Muscle layer of colon (tissue), 2 donors: ENCODE results near the gene TSPAN18.
"Not testable (repeated sequence)": the region's sequence is repeated elsewhere in the genome, so short reads cannot be mapped to it uniquely, and the experiment has no call there.

Experiments
- H3K27ac ChIP-seq: one replicate; pipeline ENCODE4 v1.7.0; 2013; ENCODE audit warnings: low read depth, mild to moderate bottlenecking, low read length, moderate library complexity
- H3K27me3 ChIP-seq, 2 donors: one replicate each; pipeline ENCODE4 v1.7.0; 2013; ENCODE audit warnings: low read length in 2 of 2, mild to moderate bottlenecking in 2 of 2; ENCODE audit not compliant: insufficient read depth in 2 of 2, control insufficient read depth in 1 of 2
- H3K36me3 ChIP-seq: one replicate; pipeline ENCODE4 v1.7.0; 2013; ENCODE audit warnings: mild to moderate bottlenecking, low read length; ENCODE audit not compliant: insufficient read depth
- H3K4me1 ChIP-seq: one replicate; pipeline ENCODE4 v1.7.0; 2013; ENCODE audit warnings: mild to moderate bottlenecking, low read length; ENCODE audit not compliant: insufficient read depth
- H3K4me3 ChIP-seq, 2 donors: one replicate each; pipeline ENCODE4 v1.7.0; 2013; ENCODE audit warnings: low read length in 2 of 2, low read depth in 1 of 2, mild to moderate bottlenecking in 1 of 2, moderate library complexity in 1 of 2
- H3K9ac ChIP-seq: one replicate; pipeline ENCODE4 v1.7.0; 2013; ENCODE audit warnings: low read length
- H3K9me3 ChIP-seq: one replicate; pipeline ENCODE4 v1.7.0; 2013; ENCODE audit warnings: mild to moderate bottlenecking, low read length
- donor health status: abdominal sarcoma.
- donor health status: Adenocarcinoma of cecum.

TSPAN18 gene

DNA sequence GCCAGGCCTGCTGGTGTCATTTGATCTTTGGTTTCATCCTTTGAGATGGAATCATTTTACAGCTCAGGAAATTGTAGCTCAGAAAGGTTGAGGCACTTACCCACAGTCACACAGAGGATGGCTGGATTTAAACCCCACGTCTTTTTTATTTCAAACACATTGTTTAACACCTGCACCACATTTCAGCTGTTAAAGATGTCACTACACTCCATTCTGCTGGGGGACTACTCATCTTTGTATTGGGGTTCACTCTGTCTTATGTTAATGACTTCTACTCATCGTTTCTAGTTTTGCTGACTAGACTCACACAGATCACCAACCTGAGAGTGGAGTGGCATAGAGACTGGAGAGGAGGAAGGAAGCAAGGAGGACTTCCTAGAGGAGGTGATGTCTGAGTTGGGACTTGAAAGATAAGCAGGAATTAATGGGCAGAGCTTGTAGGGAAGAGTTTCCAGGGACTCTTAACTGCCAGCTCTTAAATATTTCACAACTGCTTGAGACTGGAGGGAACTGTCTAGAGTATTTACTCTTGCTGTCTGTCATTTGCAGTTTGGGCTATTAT is 143.9 kb downstream of the TSPAN18 start:
- no peak overlapping the region for H3K4me3 ChIP-seq
- no peaks in the 10 kb centered on the region for H3K27me3 ChIP-seq
- H3K4me1 ChIP-seq: peaks cover 36% of the 10 kb centered on the region
- H3K36me3 ChIP-seq: no peaks in the 10 kb centered on the region
- H3K27ac ChIP-seq: peak overlapping the region; percentile 37
- no peaks in the 10 kb centered on the region for H3K9me3 ChIP-seq
- no peak overlapping the region for H3K9ac ChIP-seq

DNA sequence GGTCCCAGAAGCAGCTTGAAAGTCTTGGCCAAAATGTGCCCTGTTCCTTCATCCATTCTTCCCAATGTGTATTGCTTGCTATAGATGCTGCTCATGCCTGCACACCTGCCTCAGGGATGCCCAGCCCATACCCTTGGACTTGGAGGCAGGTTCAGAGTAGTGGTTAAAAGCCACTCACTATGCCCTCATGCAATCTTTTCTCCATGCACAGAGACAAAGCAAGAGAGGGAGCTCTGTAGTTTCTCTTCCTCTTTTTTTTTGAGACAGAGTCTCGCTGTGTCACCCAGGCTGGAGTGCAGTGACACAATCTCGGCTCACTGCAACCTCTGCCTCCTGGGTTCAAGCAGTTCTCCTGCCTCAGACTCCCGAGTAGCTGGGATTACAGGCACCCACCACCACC is 144.9 kb downstream of the TSPAN18 start:
- H3K27me3 ChIP-seq, H3K4me3 ChIP-seq, H3K36me3 ChIP-seq, H3K9me3 ChIP-seq, H3K9ac ChIP-seq, H3K27ac ChIP-seq: not testable (repeated sequence)
- H3K4me1 ChIP-seq: peaks cover 31% of the 10 kb centered on the region

GRCh38 chr11:44872556-44872955 is 145.8 kb downstream of the TSPAN18 start:
- no peaks in the 10 kb centered on the region for H3K9me3 ChIP-seq
- peaks cover 40% of the 10 kb centered on the region for H3K4me1 ChIP-seq
- no peak overlapping the region for H3K9ac ChIP-seq
- H3K4me3 ChIP-seq: no peak overlapping the region
- no peaks in the 10 kb centered on the region for H3K27me3 ChIP-seq
- H3K27ac ChIP-seq: no peak overlapping the region
- no peaks in the 10 kb centered on the region for H3K36me3 ChIP-seq

DNA sequence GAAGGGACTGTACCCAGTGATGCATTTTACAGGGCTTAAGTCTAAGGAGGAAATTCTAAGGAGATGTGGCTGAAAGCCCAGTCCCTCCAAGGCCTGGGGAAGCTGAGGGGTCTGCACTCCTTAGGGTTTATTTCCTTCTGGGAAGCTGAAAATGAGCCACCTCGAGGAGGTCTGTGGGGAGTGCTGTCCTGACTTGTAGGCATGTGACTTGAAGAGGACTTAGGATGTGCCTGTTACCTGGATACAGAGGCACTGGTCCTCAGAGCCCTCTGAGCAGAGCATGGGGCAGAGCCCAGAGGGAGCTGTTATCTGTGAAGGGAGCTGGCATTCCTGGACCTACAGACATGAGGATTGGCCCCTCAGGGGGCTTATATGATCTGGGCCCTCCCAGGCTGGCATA is 146.8 kb downstream of the TSPAN18 start:
- no peak overlapping the region for H3K27ac ChIP-seq
- no peaks in the 10 kb centered on the region for H3K36me3 ChIP-seq
- H3K4me1 ChIP-seq: peaks cover 36% of the 10 kb centered on the region
- no peak overlapping the region for H3K9ac ChIP-seq
- no peak overlapping the region for H3K4me3 ChIP-seq
- H3K9me3 ChIP-seq: no peaks in the 10 kb centered on the region
- H3K27me3 ChIP-seq: no peaks in the 10 kb centered on the region

GRCh38 chr11:44874284-44874683 is 147.5 kb downstream of the TSPAN18 start:
- H3K27me3 ChIP-seq: no peaks in the 10 kb centered on the region
- H3K4me3 ChIP-seq: no peak overlapping the region
- H3K4me1 ChIP-seq: peaks cover 28% of the 10 kb centered on the region
- H3K27ac ChIP-seq: no peak overlapping the region
- no peak overlapping the region for H3K9ac ChIP-seq
- no peaks in the 10 kb centered on the region for H3K36me3 ChIP-seq
- H3K9me3 ChIP-seq: no peaks in the 10 kb centered on the region

GRCh38 chr11:44875037-44875436 is 148.3 kb downstream of the TSPAN18 start:
- Histone ChIP-seq H3K9ac (no peak overlapping the region), H3K9me3 (no peaks in the 10 kb centered on the region), H3K4me3 (no peak overlapping the region), H3K36me3 (no peaks in the 10 kb centered on the region), H3K27me3 (no peaks in the 10 kb centered on the region), H3K27ac (no peak overlapping the region), H3K4me1 (peaks cover 22% of the 10 kb centered on the region)

- H3K27ac ChIP-seq: no peak overlapping the region
- no peak overlapping the region for H3K4me3 ChIP-seq
- H3K4me1 ChIP-seq: peaks cover 17% of the 10 kb centered on the region
- no peaks in the 10 kb centered on the region for H3K36me3 ChIP-seq
- no peaks in the 10 kb centered on the region for H3K9me3 ChIP-seq
- H3K9ac ChIP-seq: no peak overlapping the region
- H3K27me3 ChIP-seq: no peaks in the 10 kb centered on the region
Observed at GRCh38 chr11:44876194-44876723, 149.5 kb downstream of the TSPAN18 start.

GRCh38 chr11:44876906-44877305 is 150.1 kb downstream of the TSPAN18 start:
- no peaks in the 10 kb centered on the region for H3K9me3 ChIP-seq
- no peak overlapping the region for H3K4me3 ChIP-seq
- H3K36me3 ChIP-seq: no peaks in the 10 kb centered on the region
- no peaks in the 10 kb centered on the region for H3K27me3 ChIP-seq
- H3K27ac ChIP-seq: no peak overlapping the region
- H3K9ac ChIP-seq: no peak overlapping the region
- peaks cover 17% of the 10 kb centered on the region for H3K4me1 ChIP-seq

GRCh38 chr11:44877571-44878497 is 151.1 kb downstream of the TSPAN18 start:
- Histone ChIP-seq H3K9ac (no peak overlapping the region), H3K27me3 (no peaks in the 10 kb centered on the region), H3K4me3 (no peak overlapping the region), H3K9me3 (no peaks in the 10 kb centered on the region), H3K4me1 (peaks cover 17% of the 10 kb centered on the region), H3K36me3 (no peaks in the 10 kb centered on the region), H3K27ac (no peak overlapping the region)

- no peak overlapping the region for H3K4me3 ChIP-seq
- H3K27ac ChIP-seq: no peak overlapping the region
- no peaks in the 10 kb centered on the region for H3K36me3 ChIP-seq
- no peaks in the 10 kb centered on the region for H3K27me3 ChIP-seq
- no peak overlapping the region for H3K9ac ChIP-seq
- H3K4me1 ChIP-seq: peaks cover 17% of the 10 kb centered on the region
- no peaks in the 10 kb centered on the region for H3K9me3 ChIP-seq
Observed at GRCh38 chr11:44878711-44879110, 151.9 kb downstream of the TSPAN18 start.

- no peaks in the 10 kb centered on the region for H3K9me3 ChIP-seq
- no peak overlapping the region for H3K4me3 ChIP-seq
- H3K27me3 ChIP-seq: no peaks in the 10 kb centered on the region
- H3K4me1 ChIP-seq: peaks cover 17% of the 10 kb centered on the region
- no peak overlapping the region for H3K9ac ChIP-seq
- H3K27ac ChIP-seq: no peak overlapping the region
- no peaks in the 10 kb centered on the region for H3K36me3 ChIP-seq
Observed at GRCh38 chr11:44879432-44879831, 152.7 kb downstream of the TSPAN18 start.
